A549 (cell line): ENCODE results near the gene ZNF552. TPM values are rescaled to one million over a fixed set of nuclear protein-coding genes. Genes with fewer than 3 reads are reported as not detected.
"Not testable (repeated sequence)": the region's sequence is repeated elsewhere in the genome, so short reads cannot be mapped to it uniquely, and the experiment has no call there.

Experiments used
- ATAC-seq, 2 experiments: fragments of 200-7000 bp in 1 of 2; fragments of >200 bp in 1 of 2; cut with Nextera tagmentation in 1 of 2; cut with Tn5 transposase in 1 of 2; 3 replicates each; pipeline versions ENCODE4 v1.8.0 to v1.9.1; 2018 to 2020; ENCODE audit warnings: mild to moderate bottlenecking in 1 of 2, moderate library complexity in 1 of 2
- CTCF ChIA-PET: fragments of 300-600 bp; sonication (Branson Sonifier 250); formaldehyde crosslinking; extraction: SDS; loops from one replicate; lab custom pipeline; 2021; ENCODE audit warnings: antibody characterized with exemption, inconsistent platforms; lab: Yijun Ruan, JAX
- POLR2A ChIA-PET: fragments of 350-600 bp; formaldehyde crosslinking; extraction: SDS; loops from one replicate; lab custom pipeline; 2021; ENCODE audit warnings: antibody characterized with exemption, inconsistent platforms; lab: Yijun Ruan, JAX
- DNase-seq, 2 experiments: peaks; one replicate each; pipeline versions ENCODE4 v3.0.0 to v3.0.0-alpha.2; 2011 to 2016; ENCODE audit warnings: low read depth in 1 of 2, low spot score in 1 of 2
- FAIRE-seq: peaks from 2 replicates; lab custom pipeline; 2011; peaks lifted over from hg19 to GRCh38; lab: Jason Lieb, UNC
- H3K27ac ChIP-seq, 2 experiments: fragments of >200 bp; sonication (Bioruptor Twin); formaldehyde crosslinking; 3 replicates each; pipeline ENCODE4 v1.5.1; 2016 to 2017
- H3K4me1 ChIP-seq: fragments of >200 bp; sonication (Bioruptor Twin); formaldehyde crosslinking; 3 replicates; pipeline ENCODE4 v1.6.1; 2016
- H3K4me2 ChIP-seq: fragments of >200 bp; sonication (Bioruptor Twin); formaldehyde crosslinking; 3 replicates; pipeline ENCODE4 v1.6.1; 2016
- H3K4me3 ChIP-seq: fragments of >200 bp; sonication (Bioruptor Twin); formaldehyde crosslinking; 3 replicates; pipeline ENCODE4 v1.5.1; 2016
- H3K9me3 ChIP-seq: fragments of >200 bp; sonication (Bioruptor Twin); formaldehyde crosslinking; 3 replicates; pipeline ENCODE4 v1.6.1; 2016
- CBX2 ChIP-seq: fragments of 200-600 bp; sonication (generic); IDR thresholded peaks from 2 replicates; pipeline ENCODE4 v1.6.1; 2016; ENCODE audit warnings: low read depth, mild to moderate bottlenecking, borderline replicate concordance
- CBX8 ChIP-seq: fragments of 200-600 bp; sonication (generic); IDR thresholded peaks from 2 replicates; pipeline ENCODE4 v1.6.1; 2016
- CHD2 ChIP-seq: fragments of 150-350 bp; IDR thresholded peaks from 2 replicates; pipeline ENCODE4 v1.6.1; 2014; ENCODE audit warnings: low read length; ENCODE audit not compliant: partially characterized antibody
- EHF ChIP-seq: fragments of 250-450 bp; sonication (Bioruptor Pico); IDR thresholded peaks from 2 replicates; pipeline ENCODE4 v1.5.0; 2020; ENCODE audit warnings: mild to moderate bottlenecking
- EHMT2 ChIP-seq: fragments of 200-600 bp; sonication (generic); IDR thresholded peaks from 2 replicates; pipeline ENCODE4 v1.6.1; 2016; ENCODE audit warnings: antibody characterized with exemption, low read depth, mild to moderate bottlenecking, moderate library complexity
- FOSL2 ChIP-seq, 2 experiments: fragments of 450-650 bp in 1 of 2; fragments of >200 bp in 1 of 2; sonication (Bioruptor Twin) in 1 of 2; formaldehyde crosslinking; IDR thresholded peaks; 2 replicates each; pipeline versions ENCODE4 v1.5.0 to v1.6.1; 2016 to 2020; ENCODE audit warnings: mild to moderate bottlenecking in 1 of 2, moderate library complexity in 1 of 2
- HEYL ChIP-seq: fragments of 250-450 bp; sonication (Bioruptor Pico); IDR thresholded peaks from 2 replicates; pipeline ENCODE4 v1.8.0; 2021; ENCODE audit warnings: mild to moderate bottlenecking, moderate library complexity
- HOXA7 ChIP-seq: fragments of 250-450 bp; sonication (Bioruptor Pico); IDR thresholded peaks from 2 replicates; pipeline ENCODE4 v1.5.0; 2020; ENCODE audit warnings: mild to moderate bottlenecking, moderate library complexity
- KDM1A ChIP-seq: fragments of 200-600 bp; sonication (generic); IDR thresholded peaks from 2 replicates; pipeline ENCODE4 v1.6.1; 2016; ENCODE audit warnings: low read depth, mild to moderate bottlenecking
- KDM5A ChIP-seq: fragments of 200-600 bp; sonication (generic); IDR thresholded peaks from 2 replicates; pipeline ENCODE4 v1.6.1; 2016; ENCODE audit warnings: antibody characterized with exemption, mild to moderate bottlenecking
- MAZ ChIP-seq: fragments of 150-350 bp; IDR thresholded peaks from 2 replicates; pipeline ENCODE4 v1.6.1; 2014; ENCODE audit warnings: antibody characterized with exemption, low read depth, low read length, borderline replicate concordance
- NPAS2 ChIP-seq: fragments of 250-450 bp; sonication (Bioruptor Pico); IDR thresholded peaks from 2 replicates; pipeline ENCODE4 v1.8.0; 2022; ENCODE audit warnings: mild to moderate bottlenecking, moderate library complexity, borderline replicate concordance
- PHF8 ChIP-seq: fragments of 200-600 bp; sonication (generic); IDR thresholded peaks from 2 replicates; pipeline ENCODE4 v1.6.1; 2016; ENCODE audit warnings: low read depth, mild to moderate bottlenecking, antibody characterized with exemption, moderate library complexity, borderline replicate concordance
- POLR2A ChIP-seq: IDR thresholded peaks from 2 replicates; pipeline ENCODE4 v1.6.1; 2012; ENCODE audit warnings: mild to moderate bottlenecking, low read length
- POLR2AphosphoS2 ChIP-seq: conservative IDR thresholded peaks from 2 replicates; pipeline ENCODE4 v1.6.1; 2012; ENCODE audit warnings: low read length, improper control_type of control experiment, inconsistent platforms
- RARB ChIP-seq: fragments of 250-450 bp; sonication (Bioruptor Pico); IDR thresholded peaks from 2 replicates; pipeline ENCODE4 v1.8.0; 2021; ENCODE audit warnings: mild to moderate bottlenecking, moderate library complexity
- RCOR1 ChIP-seq: fragments of 150-350 bp; IDR thresholded peaks from 2 replicates; pipeline ENCODE4 v1.6.1; 2014; ENCODE audit warnings: antibody characterized with exemption, low read length, low read depth
- SREBF2 ChIP-seq: fragments of 450-650 bp; IDR thresholded peaks from 2 replicates; pipeline ENCODE4 v1.6.1; 2014; ENCODE audit warnings: mild to moderate bottlenecking, moderate library complexity
- TFCP2L1 ChIP-seq: fragments of 250-450 bp; sonication (Bioruptor Pico); IDR thresholded peaks from 2 replicates; pipeline ENCODE4 v1.5.0; 2021; ENCODE audit warnings: mild to moderate bottlenecking
- TP53 ChIP-seq: fragments of 250-450 bp; sonication (Bioruptor Pico); IDR thresholded peaks from 2 replicates; pipeline ENCODE4 v1.5.0; 2021; ENCODE audit warnings: mild to moderate bottlenecking, moderate library complexity
- ZNF302 ChIP-seq: fragments of 250-450 bp; sonication (Bioruptor Pico); IDR thresholded peaks from 2 replicates; pipeline ENCODE4 v1.9.0; 2021; ENCODE audit warnings: inconsistent platforms, mild to moderate bottlenecking, moderate library complexity
- ZSCAN20 ChIP-seq: fragments of 250-450 bp; sonication (Bioruptor Pico); IDR thresholded peaks from 2 replicates; pipeline ENCODE4 v1.8.0; 2022; ENCODE audit warnings: mild to moderate bottlenecking, moderate library complexity
- WGBS: methylation state at CpG from one replicate; pipeline ENCODE4 v1.1.6; 2017; ENCODE audit errors: missing lambda C conversion rate; 5-methylcytosine and 5-hydroxymethylcytosine counted together
- polyA plus RNA-seq, 4 experiments: library from polyadenylated mRNA; depleted of rRNA in 3 of 4; stranded (reverse); fragments of >200 nt; fragmentation: RNase III in 1 of 4; extraction: RNeasy Plus Mini Kit Qiagen cat#74134 plus additional on column Dnase treatment in 1 of 4; gene quantifications; 2 replicates in 3 of 4; 3 replicates in 1 of 4; pipeline ENCODE4 v1.2.3, GENCODE V29; 2011 to 2017
- TF ChIP-seq, protein P1 (sequence below): fragments of 250-450 bp; sonication (Bioruptor Pico); IDR thresholded peaks from 2 replicates; pipeline ENCODE4 v1.5.0; 2020; ENCODE audit warnings: low read depth, mild to moderate bottlenecking, moderate library complexity
- TF ChIP-seq, protein P2 (sequence below): fragments of 450-650 bp; IDR thresholded peaks from 2 replicates; pipeline ENCODE4 v1.6.1; 2014; ENCODE audit warnings: antibody characterized with exemption
- TF ChIP-seq, protein P3 (sequence below): IDR thresholded peaks from 2 replicates; pipeline ENCODE4 v1.6.1; 2012; ENCODE audit warnings: low read depth, borderline replicate concordance
- TF ChIP-seq, protein P4 (sequence below): fragments of >200 bp; sonication (Bioruptor Twin); formaldehyde crosslinking; IDR thresholded peaks from 3 replicates; pipeline ENCODE4 v1.6.1; 2016
- TF ChIP-seq, protein P5 (sequence below): IDR thresholded peaks from 2 replicates; pipeline ENCODE4 v1.6.1; 2012

ZNF552 gene
- polyA plus RNA-seq, 2 of the 4 experiments (the other 2 are of a cell fraction) = 5.7 to 7.2 TPM

DNA sequence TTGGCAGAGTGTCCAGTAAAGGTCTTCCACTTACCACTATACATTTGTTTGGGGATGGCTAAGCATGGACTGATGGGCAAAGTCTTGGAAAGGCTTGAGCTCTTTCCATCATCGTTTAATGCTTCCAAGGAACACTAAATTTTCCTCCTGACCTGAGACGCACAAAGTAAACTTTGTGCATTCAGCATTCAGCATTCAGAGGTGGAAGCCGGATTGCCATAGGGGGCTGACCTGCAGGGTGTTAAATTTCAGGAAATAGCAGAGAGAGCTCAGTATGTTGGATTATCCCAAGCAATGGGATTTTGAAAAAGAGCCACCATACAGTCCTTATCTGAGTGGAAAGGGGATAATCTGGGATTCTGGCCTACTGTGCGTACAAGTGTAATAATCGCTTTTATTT lies 14.0 kb downstream of the ZNF552 start (continued):
- TF ChIP-seq MAZ = no peak

DNA sequence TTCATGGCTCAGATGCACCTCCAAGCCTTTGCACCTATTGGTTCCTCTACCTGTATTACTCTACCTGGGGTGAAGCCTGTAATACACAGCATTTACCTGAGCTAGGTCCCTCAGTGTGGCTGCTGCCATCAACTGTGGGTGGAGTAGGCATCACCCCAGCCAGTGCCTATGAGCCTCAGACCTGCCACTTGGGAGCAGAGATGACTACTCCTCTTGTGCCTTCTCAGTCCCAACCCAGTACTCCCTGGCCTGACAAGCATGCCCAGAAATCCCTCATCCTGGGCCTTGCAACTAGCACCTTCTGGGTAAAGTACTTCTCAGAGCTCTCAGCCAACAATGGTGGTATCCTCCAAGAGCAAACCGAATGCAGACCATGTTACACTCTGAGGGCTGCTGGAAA lies 18.1 kb downstream of the ZNF552 start:
- 73% methylated on average over 1 of the region's 1 CpG for WGBS
- FAIRE-seq, H3K4me2 ChIP-seq, POLR2A ChIA-PET, H3K4me1 ChIP-seq, CTCF ChIA-PET, DNase-seq, H3K4me3 ChIP-seq, H3K27ac ChIP-seq: not testable (repeated sequence)
- ATAC-seq = peak in 1 of 2 experiments; percentile 78; a peak in 2 of 6 replicates
- peaks cover 81% of the 10 kb centered on the region for H3K9me3 ChIP-seq

DNA sequence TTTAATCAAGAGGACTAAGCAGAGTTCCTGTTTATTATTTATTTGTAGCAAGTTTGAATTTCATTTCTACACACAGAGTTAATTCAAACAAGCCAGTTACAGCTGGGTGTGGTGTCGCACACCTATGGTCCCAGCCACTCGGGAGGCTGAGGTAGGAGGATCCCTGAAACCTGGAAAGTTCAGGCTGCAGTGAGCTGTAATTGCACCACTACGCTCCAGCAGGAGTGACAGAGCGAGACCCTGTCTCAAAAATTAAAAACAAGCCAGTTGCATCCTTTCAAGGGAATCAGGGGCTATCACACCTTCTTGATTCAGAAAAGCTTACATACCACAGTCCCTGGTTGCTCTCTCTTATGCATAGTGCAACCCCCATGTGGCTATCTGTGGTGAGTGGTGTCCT lies 25.4 kb downstream of the ZNF552 start:
- ATAC-seq (no peak), FAIRE-seq (no peak), DNase-seq (no peak)
- POLR2A ChIA-PET = no interaction called here
- H3K9me3 ChIP-seq = peaks cover 89% of the 10 kb centered on the region
- CTCF ChIA-PET = no interaction called here
- no peak overlapping the region for H3K4me2 ChIP-seq
- 90% methylated on average over 4 of the region's 4 CpGs for WGBS
- H3K4me3 ChIP-seq = no peak overlapping the region
- H3K4me1 ChIP-seq = no peaks in the 10 kb centered on the region
- TF ChIP-seq RCOR1 (no peak), HEYL (CRISPR knock-in tag) (no peak), ZSCAN20 (no peak), TFCP2L1 (CRISPR knock-in tag) (no peak), SREBF2 (no peak), NPAS2 (CRISPR knock-in tag) (no peak), PHF8 (no peak), CBX8 (no peak), EHMT2 (no peak), TP53 (CRISPR knock-in tag) (no peak), CHD2 (no peak), KDM5A (no peak), RARB (CRISPR knock-in tag) (no peak), POLR2AphosphoS2 (no peak), HOXA7 (CRISPR knock-in tag) (no peak), POLR2A (no peak)
- TF ChIP-seq, protein P1, sequence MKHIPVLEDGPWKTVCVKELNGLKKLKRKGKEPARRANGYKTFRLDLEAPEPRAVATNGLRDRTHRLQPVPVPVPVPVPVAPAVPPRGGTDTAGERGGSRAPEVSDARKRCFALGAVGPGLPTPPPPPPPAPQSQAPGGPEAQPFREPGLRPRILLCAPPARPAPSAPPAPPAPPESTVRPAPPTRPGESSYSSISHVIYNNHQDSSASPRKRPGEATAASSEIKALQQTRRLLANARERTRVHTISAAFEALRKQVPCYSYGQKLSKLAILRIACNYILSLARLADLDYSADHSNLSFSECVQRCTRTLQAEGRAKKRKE = no peak
- TF ChIP-seq, protein P2, sequence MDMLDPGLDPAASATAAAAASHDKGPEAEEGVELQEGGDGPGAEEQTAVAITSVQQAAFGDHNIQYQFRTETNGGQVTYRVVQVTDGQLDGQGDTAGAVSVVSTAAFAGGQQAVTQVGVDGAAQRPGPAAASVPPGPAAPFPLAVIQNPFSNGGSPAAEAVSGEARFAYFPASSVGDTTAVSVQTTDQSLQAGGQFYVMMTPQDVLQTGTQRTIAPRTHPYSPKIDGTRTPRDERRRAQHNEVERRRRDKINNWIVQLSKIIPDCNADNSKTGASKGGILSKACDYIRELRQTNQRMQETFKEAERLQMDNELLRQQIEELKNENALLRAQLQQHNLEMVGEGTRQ = no peak
- TF ChIP-seq, protein P3, sequence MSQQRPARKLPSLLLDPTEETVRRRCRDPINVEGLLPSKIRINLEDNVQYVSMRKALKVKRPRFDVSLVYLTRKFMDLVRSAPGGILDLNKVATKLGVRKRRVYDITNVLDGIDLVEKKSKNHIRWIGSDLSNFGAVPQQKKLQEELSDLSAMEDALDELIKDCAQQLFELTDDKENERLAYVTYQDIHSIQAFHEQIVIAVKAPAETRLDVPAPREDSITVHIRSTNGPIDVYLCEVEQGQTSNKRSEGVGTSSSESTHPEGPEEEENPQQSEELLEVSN = no peak
- no peak overlapping the region for H3K27ac ChIP-seq

DNA sequence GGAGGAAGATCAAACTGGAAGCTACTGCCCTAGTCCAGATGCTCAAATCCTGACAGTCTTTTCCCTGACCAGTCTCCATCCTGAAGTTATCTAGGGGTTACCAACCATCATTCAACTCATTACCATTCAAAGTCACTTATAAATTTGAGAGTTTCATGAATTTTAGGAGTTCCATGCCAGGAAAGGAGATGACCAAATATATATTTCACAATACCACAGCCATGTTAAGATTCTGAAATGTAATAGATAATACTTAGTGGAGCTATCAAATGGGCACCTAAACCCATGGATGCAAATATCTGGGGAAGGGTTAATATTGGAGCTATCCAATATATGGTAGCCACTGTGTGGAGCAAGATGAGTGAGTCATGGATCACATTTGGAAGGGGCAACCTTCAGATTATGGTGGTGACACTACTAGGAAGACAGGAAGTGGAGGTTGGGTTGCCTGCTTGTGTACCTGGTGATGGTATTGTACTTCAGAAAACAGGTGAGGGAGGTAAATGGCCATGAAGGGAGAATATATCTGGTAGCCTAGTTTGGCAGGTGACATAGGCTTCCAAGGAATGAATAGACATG lies 26.5 kb downstream of the ZNF552 start:
- ATAC-seq = no peak
- FAIRE-seq = no peak

More for the DNA sequence above, 26.5 kb downstream of the ZNF552 start:
- Histone ChIP-seq H3K4me1 (no peaks in the 10 kb centered on the region), H3K4me3 (no peak overlapping the region), H3K4me2 (no peak overlapping the region), H3K27ac (no peak overlapping the region), H3K9me3 (peaks cover 90% of the 10 kb centered on the region)
- DNase-seq = no peak
- POLR2A ChIA-PET = no interaction called here
- TF ChIP-seq ZNF302 (CRISPR knock-in tag) (no peak), TFCP2L1 (CRISPR knock-in tag) (no peak), RCOR1 (no peak), CBX2 (no peak), POLR2A (no peak), FOSL2 (IDR thresholded peaks at IDR 0.05) (no peak), FOSL2 (CRISPR knock-in tag; IDR thresholded peaks at IDR 0.05) (no peak), POLR2AphosphoS2 (no peak), KDM1A (no peak), CHD2 (no peak), EHF (CRISPR knock-in tag) (no peak)
- TF ChIP-seq, protein P4, sequence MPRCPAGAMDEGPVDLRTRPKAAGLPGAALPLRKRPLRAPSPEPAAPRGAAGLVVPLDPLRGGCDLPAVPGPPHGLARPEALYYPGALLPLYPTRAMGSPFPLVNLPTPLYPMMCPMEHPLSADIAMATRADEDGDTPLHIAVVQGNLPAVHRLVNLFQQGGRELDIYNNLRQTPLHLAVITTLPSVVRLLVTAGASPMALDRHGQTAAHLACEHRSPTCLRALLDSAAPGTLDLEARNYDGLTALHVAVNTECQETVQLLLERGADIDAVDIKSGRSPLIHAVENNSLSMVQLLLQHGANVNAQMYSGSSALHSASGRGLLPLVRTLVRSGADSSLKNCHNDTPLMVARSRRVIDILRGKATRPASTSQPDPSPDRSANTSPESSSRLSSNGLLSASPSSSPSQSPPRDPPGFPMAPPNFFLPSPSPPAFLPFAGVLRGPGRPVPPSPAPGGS = no peak
- TF ChIP-seq, protein P5, sequence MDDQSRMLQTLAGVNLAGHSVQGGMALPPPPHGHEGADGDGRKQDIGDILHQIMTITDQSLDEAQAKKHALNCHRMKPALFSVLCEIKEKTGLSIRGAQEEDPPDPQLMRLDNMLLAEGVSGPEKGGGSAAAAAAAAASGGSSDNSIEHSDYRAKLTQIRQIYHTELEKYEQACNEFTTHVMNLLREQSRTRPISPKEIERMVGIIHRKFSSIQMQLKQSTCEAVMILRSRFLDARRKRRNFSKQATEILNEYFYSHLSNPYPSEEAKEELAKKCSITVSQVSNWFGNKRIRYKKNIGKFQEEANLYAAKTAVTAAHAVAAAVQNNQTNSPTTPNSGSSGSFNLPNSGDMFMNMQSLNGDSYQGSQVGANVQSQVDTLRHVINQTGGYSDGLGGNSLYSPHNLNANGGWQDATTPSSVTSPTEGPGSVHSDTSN = no peak
- CTCF ChIA-PET = interaction anchor here (0.7 kb wide), 1 partner anchor 562 kb away, joined by 4 read pairs; no protein-coding TSS in a partner anchor
